AG10803 (cell line): ENCODE data around the gene PARP3.

Experiments used
- DNase-seq: peaks from one replicate; pipeline ENCODE4 v3.0.0; 2010; ENCODE audit warnings: low read depth
- H3K4me3 ChIP-seq: 2 replicates; pipeline ENCODE4 v1.5.1; 2011; ENCODE audit warnings: mild to moderate bottlenecking, low read length, control low read depth
- CTCF ChIP-seq: conservative IDR thresholded peaks from 2 replicates; pipeline ENCODE4 v1.5.1; 2011; ENCODE audit warnings: mild to moderate bottlenecking, low read length, control low read depth, inconsistent platforms

PARP3 gene

DNA sequence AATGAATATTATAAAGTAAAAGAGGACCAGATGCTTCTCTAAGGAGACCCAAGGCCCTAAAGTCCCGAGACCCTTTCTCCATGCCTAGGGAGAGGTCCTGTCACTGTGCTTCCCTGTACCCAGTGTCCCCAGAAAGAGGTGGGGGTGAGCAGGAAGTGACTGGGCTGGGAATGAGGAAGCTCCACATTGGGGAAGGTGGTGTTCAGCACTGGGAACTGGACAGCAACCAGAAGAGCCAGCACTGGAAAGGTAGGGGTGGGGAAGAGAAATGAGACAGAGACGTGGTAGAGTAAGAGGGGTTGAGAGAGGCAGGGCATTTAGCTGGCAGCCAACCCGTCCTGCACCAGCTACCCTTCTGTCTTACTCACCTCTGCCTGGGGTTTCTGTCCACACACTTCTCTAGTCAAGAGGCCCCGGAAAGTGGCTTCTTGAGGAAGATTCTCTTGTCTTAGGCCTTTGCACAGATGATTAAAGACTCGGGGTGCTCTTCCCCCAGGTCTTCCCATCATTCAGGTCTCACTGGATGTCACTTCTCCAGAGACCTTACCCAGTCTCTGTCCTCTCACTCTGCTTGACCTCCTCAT is 12.7 kb upstream of the PARP3 start:
- no peak overlapping the region for H3K4me3 ChIP-seq
- no peak for TF ChIP-seq CTCF
- DNase-seq = no peak

DNA sequence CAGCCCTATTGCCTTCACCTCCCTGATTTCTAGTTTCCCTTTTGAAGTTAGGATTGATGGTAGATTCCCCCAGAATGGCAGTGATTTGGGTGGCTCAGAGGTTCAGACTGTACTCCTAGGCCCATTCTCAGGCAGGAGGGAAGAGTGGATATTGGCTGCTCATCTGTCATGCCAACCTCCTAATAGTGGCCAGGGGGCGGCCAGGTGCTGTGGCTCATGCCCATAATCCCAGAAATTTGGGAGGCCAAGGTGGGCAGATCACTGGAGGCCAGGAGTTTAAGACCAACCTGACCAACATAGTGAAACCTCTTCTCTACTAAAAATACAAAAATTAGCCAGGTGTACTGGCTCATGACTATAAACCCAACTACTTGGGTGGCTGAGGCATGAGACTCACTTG is 11.7 kb upstream of the PARP3 start:
- no peak for TF ChIP-seq CTCF
- H3K4me3 ChIP-seq = no peak overlapping the region
- no peak for DNase-seq

DNA sequence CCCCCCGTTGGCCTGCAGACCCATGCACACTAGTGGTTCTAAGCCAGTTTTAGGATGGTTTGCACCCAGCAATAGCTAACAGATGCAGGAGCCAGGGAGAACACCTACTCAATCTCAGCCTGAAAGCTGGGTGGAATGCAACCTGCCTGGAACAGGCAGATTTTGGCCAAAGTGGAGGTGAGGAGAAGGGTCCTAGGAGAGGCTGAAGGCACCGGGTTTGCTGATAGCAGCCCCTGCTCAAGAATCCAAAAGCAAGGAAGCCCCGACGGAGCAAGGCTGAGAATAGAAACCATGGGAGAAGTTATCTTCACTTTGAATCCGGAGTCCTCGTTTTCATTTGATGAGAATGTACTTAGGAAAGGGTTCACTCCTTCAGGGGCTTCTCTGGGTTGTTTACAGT is 10.4 kb upstream of the PARP3 start:
- no peak for DNase-seq
- no peak for TF ChIP-seq CTCF

DNA sequence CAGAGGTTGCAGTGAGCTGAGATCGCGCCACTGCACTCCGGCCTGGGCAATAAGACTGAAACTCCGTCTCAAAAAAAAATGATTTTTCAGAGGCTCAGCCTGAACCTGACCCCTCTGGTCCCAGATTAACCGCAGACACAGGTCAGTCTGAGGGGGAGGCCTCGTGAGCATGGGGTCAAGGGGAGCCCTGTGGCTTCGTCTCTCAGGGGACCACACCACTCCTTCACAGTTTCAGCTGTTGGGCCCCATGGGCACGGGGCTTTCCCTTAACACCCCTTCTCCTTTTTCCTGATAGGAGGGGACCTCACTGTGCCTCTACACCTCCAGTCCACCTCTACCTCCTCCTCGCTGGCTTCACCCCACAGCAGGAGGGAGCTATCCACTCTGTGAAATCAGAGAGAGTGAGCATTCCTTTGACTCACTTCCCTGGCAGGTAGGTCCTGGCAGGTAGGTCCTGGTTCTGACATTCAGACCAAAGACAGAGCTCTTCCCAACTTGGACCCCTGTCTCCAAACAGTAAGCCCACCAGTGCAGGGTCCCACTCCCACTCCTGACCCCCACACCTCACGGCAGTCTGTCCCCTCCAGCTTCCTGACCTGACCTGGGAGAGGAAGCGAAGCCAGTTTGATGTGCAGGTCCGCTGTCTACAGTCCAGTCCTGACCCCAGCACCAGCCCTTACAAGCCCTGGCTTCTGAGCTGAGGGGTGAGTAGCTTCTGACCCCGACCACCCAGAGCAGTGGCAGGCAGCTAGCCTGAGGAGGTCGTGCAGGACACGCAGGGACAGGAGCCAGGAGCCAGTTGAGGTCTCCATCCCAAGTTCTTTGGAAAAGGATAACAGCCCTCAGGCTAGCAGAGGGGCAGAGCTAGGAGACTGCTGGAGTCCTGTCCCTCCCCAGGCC is 9.4 kb upstream of the PARP3 start:
- H3K4me3 ChIP-seq = no peak overlapping the region
- no peak for DNase-seq
- no peak for TF ChIP-seq CTCF

More for the DNA sequence above, 10.4 kb upstream of the PARP3 start:
- H3K4me3 ChIP-seq = no peak overlapping the region

GRCh38 chr3:51933471-51934138 is 8.6 kb upstream of the PARP3 start:
- TF ChIP-seq CTCF = no peak
- H3K4me3 ChIP-seq = no peak overlapping the region
- no peak for DNase-seq

DNA sequence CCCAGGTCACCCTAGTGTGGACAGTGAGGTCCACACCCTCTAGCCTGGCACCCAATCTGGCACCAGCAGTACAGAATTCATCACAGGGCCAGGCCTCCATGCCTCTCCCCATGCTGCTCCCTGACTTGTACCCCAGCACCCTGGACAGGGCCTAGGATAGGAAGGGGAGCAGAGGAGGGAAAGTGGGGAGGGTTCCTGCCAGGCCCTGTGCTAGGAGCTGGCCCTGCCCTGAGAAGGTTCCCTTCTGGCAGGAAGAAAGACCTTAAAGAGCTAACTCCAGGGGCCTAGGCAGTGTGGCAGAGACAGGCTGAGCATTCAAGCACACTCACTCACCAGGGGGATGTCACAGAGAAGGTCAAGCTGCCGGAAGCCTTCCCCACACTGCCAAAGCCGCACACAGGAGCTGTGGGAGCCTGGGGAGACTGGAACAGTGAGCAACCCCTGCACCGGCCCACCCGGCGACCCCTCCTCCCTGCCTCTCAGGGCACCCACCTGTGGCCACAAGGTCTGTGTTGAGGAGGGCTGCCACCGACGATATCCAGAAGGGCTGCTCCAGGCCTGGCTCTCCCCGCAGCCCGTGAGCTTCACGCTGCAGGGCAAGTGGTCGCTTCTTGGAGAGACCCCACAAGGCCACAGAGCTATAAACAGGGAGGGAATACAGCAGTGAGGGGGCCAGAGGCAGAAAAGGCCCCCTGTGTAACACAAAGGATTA is 7.9 kb upstream of the PARP3 start:
- H3K4me3 ChIP-seq = no peak overlapping the region
- no peak for DNase-seq
- no peak for TF ChIP-seq CTCF
